T-helper 17 cell (primary cell): ENCODE results near the gene RAD51B. TPM values are rescaled to one million over a fixed set of nuclear protein-coding genes. Genes with fewer than 3 reads are reported as not detected.

Experiments
- ATAC-seq: fragments of 150-1000 bp; cut with Tn5 transposase; 2 replicates; pipeline ENCODE4 v1.10.0; 2021; ENCODE audit warnings: mild to moderate bottlenecking, moderate library complexity
- DNase-seq, 3 donors: peaks; one replicate each; pipeline versions ENCODE4 v3.0.0 to v3.0.0-alpha.2; 2020 to 2021
- H3K9me3 ChIP-seq: one replicate; pipeline ENCODE4 v1.7.0; 2013; ENCODE audit warnings: low read length, mild to moderate bottlenecking; ENCODE audit not compliant: control insufficient read depth, poor library complexity, severe bottlenecking
- H3K27ac Mint-ChIP-seq: one replicate; pipeline ENCODE4 v1.8.0; 2022; ENCODE audit warnings: mild to moderate bottlenecking, moderate library complexity, mixed read lengths
- H3K27me3 Mint-ChIP-seq: one replicate; pipeline ENCODE4 v1.8.0; 2022; ENCODE audit warnings: mixed read lengths
- H3K36me3 Mint-ChIP-seq: one replicate; pipeline ENCODE4 v1.8.0; 2022; ENCODE audit warnings: low read depth, mixed read lengths
- H3K4me1 Mint-ChIP-seq: one replicate; pipeline ENCODE4 v1.8.0; 2022; ENCODE audit warnings: mild to moderate bottlenecking, mixed read lengths
- H3K4me3 Mint-ChIP-seq: one replicate; pipeline ENCODE4 v1.8.0; 2022; ENCODE audit warnings: mild to moderate bottlenecking, moderate library complexity, mixed read lengths
- total RNA-seq, 4 donors: library from RNA in 2 of 4; stranded (reverse) in 2 of 4; gene quantifications; one replicate each; pipeline ENCODE4 v1.2.3 and lab custom pipeline; 2022 to 2026

RAD51B gene
- total RNA-seq, 2 donors from 2014 or later, result 17.0 to 20.7 TPM

GRCh38 chr14:67996235-67996634, 176.7 kb downstream of the RAD51B start:
- no peak overlapping the region for H3K27ac Mint-ChIP-seq
- DNase-seq (no peak), ATAC-seq (no peak)
- no peak overlapping the region for H3K4me3 Mint-ChIP-seq
- peaks cover 3% of the 10 kb centered on the region for H3K4me1 Mint-ChIP-seq
- H3K27me3 Mint-ChIP-seq, result no peaks in the 10 kb centered on the region
- no peaks in the 10 kb centered on the region for H3K9me3 ChIP-seq
- H3K36me3 Mint-ChIP-seq, result no peaks in the 10 kb centered on the region

DNA sequence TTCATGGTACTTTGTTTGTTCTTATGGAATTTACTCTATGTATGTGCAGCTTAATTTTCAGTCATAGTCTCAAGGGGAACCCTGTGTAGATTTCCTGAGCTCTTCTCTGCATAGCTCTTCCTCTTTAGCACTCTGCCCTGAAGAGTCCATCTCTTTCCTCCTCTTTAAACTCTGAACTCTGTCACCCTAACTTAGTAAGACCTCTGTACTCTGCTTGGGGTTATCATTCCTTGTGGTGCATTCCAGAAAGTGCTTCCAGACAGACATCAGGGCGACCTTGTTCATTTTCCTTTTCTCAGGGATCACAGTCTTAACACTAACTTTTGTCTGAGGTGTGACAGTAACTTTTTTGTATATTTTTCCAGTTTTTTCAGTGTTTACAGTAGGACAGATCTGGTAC, 179.3 kb downstream of the RAD51B start:
- ATAC-seq, result no peak

DNA sequence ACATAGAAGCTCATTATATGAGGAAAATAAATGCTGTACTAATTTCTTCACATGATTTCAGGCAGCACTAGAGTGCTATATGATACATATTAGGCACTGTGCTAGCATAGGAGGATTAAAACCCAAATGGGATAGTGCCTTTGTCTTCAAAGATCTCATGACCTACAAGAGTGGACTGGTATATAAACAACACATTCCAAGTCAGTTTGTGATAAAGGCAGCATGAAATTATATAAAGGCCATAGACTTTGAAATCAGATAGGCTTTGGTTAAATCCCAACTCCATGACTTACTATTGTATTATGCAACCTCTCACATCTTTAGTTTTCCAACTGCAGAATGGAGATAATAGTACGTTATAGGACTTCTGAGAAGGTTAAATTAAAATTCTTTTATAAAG, 179.7 kb downstream of the RAD51B start:
- no peak for ATAC-seq
- H3K36me3 Mint-ChIP-seq, result no peaks in the 10 kb centered on the region

More for the DNA sequence above, 179.3 kb downstream of the RAD51B start:
- Mint-ChIP-seq H3K4me3 (no peak overlapping the region), H3K4me1 (peaks cover 3% of the 10 kb centered on the region), H3K27ac (no peak overlapping the region), H3K36me3 (no peaks in the 10 kb centered on the region), H3K27me3 (no peaks in the 10 kb centered on the region)
- no peaks in the 10 kb centered on the region for H3K9me3 ChIP-seq
- no peak for DNase-seq

GRCh38 chr14:67999705-68000384, 180.3 kb downstream of the RAD51B start:
- ATAC-seq, result no peak
- H3K4me1 Mint-ChIP-seq, result peaks cover 3% of the 10 kb centered on the region
- H3K4me3 Mint-ChIP-seq, result no peak overlapping the region
- DNase-seq, result no peak
- H3K27me3 Mint-ChIP-seq, result no peaks in the 10 kb centered on the region
- no peaks in the 10 kb centered on the region for H3K36me3 Mint-ChIP-seq
- no peaks in the 10 kb centered on the region for H3K9me3 ChIP-seq
- no peak overlapping the region for H3K27ac Mint-ChIP-seq

More for the DNA sequence above, 179.7 kb downstream of the RAD51B start:
- H3K27me3 Mint-ChIP-seq, result no peaks in the 10 kb centered on the region
- H3K4me1 Mint-ChIP-seq, result peaks cover 3% of the 10 kb centered on the region
- DNase-seq, result no peak
- no peaks in the 10 kb centered on the region for H3K9me3 ChIP-seq
- H3K4me3 Mint-ChIP-seq, result no peak overlapping the region
- H3K27ac Mint-ChIP-seq, result no peak overlapping the region

DNA sequence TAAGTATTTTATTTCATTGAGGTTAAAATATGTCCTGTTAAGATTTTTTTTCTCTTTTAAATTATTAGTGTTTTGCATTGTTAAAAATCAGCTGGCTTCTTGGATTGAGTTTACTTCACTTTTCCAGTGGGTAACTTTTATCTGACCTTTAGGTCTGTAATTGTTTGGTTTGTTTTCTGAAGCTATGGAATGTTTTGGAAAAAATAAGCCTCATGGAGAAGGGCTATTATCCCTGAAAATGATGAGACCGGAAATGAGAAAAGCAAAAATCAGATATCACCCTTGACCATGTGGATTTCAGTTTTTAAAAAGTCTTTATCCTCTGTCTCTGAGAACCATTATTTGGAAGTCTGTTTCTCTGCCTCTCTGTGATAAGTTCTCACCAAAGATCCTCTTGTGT, 180.9 kb downstream of the RAD51B start:
- no peaks in the 10 kb centered on the region for H3K27me3 Mint-ChIP-seq
- H3K36me3 Mint-ChIP-seq, result no peaks in the 10 kb centered on the region
- H3K27ac Mint-ChIP-seq, result no peak overlapping the region
- H3K9me3 ChIP-seq, result no peaks in the 10 kb centered on the region
- no peak for ATAC-seq
- no peak for DNase-seq
- no peak overlapping the region for H3K4me3 Mint-ChIP-seq
- peaks cover 3% of the 10 kb centered on the region for H3K4me1 Mint-ChIP-seq

- Mint-ChIP-seq H3K4me1 (no peaks in the 10 kb centered on the region), H3K27ac (no peak overlapping the region), H3K36me3 (no peaks in the 10 kb centered on the region), H3K27me3 (no peaks in the 10 kb centered on the region), H3K4me3 (no peak overlapping the region)
- H3K9me3 ChIP-seq, result no peaks in the 10 kb centered on the region
- no peak for ATAC-seq
- no peak for DNase-seq
Measured at GRCh38 chr14:68008491-68008890, 188.9 kb downstream of the RAD51B start.

GRCh38 chr14:68011406-68012028, 191.9 kb downstream of the RAD51B start:
- DNase-seq (no peak), ATAC-seq (no peak)
- Mint-ChIP-seq H3K36me3 (peaks cover 2% of the 10 kb centered on the region), H3K4me1 (no peaks in the 10 kb centered on the region), H3K27ac (no peak overlapping the region), H3K27me3 (no peaks in the 10 kb centered on the region), H3K4me3 (no peak overlapping the region)
- no peaks in the 10 kb centered on the region for H3K9me3 ChIP-seq

- H3K27me3 Mint-ChIP-seq, result no peaks in the 10 kb centered on the region
- peaks cover 2% of the 10 kb centered on the region for H3K36me3 Mint-ChIP-seq
- H3K4me1 Mint-ChIP-seq, result no peaks in the 10 kb centered on the region
- no peak overlapping the region for H3K27ac Mint-ChIP-seq
- DNase-seq (no peak), ATAC-seq (no peak)
- no peak overlapping the region for H3K4me3 Mint-ChIP-seq
- no peaks in the 10 kb centered on the region for H3K9me3 ChIP-seq
Measured at GRCh38 chr14:68012871-68013270, 193.3 kb downstream of the RAD51B start.

DNA sequence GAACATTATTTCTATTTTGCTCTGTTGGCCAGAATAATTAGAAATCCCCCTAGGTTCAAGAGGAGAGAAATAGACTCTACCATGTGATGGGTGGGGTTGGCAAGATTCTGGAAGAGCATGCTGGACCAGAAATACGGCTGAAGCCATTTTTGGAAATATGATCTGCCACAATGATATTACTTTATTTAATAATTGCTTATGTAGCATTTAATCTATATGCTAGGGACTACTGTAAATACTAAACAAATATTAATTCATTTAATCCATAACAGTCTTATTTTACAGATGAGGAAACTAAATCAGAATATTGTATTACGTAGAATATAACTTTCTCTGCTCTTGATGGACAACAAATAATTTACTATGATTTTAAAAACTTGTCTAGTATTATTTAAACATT, 193.7 kb downstream of the RAD51B start:
- Mint-ChIP-seq H3K4me3 (no peak overlapping the region), H3K36me3 (peaks cover 2% of the 10 kb centered on the region), H3K4me1 (no peaks in the 10 kb centered on the region), H3K27me3 (no peaks in the 10 kb centered on the region), H3K27ac (no peak overlapping the region)
- ATAC-seq (no peak), DNase-seq (no peak)
- no peaks in the 10 kb centered on the region for H3K9me3 ChIP-seq

DNA sequence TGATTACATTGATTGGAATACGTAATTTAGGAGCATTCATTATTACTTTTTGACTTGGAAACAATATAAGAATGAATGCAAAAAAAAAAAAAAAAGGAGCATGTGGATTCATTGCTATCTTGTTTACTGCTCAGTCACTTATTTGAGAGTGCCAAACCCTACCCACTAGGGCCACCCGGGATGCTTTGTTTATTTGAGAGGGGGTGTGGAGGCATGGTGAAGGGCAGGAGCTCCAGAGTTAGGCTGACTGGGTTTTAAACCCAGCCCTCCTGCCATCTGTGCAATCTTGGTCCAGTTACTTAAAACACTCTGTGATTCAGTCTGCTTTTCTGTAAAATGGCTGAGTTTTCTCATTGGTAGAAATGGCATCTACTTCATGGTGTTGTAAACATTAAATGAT, 195.2 kb downstream of the RAD51B start:
- no peak overlapping the region for H3K27ac Mint-ChIP-seq
- no peaks in the 10 kb centered on the region for H3K9me3 ChIP-seq
- no peaks in the 10 kb centered on the region for H3K4me1 Mint-ChIP-seq
- H3K4me3 Mint-ChIP-seq, result no peak overlapping the region
- ATAC-seq (no peak), DNase-seq (no peak)
- no peaks in the 10 kb centered on the region for H3K27me3 Mint-ChIP-seq
- H3K36me3 Mint-ChIP-seq, result peaks cover 2% of the 10 kb centered on the region

DNA sequence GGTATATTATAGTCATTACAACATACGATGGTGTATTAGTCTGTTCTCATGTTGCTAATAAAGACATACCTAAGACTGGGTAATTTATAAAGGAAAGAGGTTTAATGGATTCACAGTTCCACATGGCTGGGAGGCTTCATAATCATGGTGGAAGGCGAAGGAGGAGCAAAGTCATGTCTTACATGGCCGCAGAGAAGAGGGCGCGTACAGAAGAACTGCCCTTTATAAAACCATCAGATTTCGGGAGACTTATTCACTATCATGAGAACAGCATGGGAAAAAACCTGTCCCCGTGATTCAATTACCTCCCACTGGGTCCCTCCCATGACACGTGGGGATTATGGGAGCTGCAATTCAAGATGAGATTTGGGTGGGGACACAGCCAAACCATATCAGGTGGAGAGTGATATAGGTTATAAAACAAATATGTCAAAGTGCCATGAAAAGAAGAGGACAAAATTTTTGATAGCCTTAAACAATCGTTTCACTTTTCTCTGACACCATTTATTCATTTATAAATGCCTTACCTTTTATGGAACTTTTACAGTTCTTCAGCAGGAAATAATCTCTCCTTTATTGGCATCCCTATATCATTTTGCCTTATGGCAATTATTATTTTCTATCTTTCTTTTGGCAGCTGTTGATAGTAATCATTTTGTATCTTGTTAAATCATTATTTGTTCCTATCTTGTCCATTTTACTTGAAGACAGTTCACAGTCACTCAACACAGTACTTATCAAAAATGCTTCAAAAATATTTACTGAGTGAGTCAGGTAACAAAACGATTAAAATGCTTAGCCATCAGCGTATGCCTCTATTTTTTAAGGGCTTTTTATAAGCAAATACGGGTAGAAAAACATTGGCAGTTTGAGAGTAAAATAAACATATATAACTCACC, 196.0 kb downstream of the RAD51B start:
- ATAC-seq (no peak), DNase-seq (no peak)
- peaks cover 2% of the 10 kb centered on the region for H3K36me3 Mint-ChIP-seq
- H3K4me3 Mint-ChIP-seq, result no peak overlapping the region
- no peaks in the 10 kb centered on the region for H3K27me3 Mint-ChIP-seq
- no peak overlapping the region for H3K27ac Mint-ChIP-seq
- H3K9me3 ChIP-seq, result no peaks in the 10 kb centered on the region
- no peaks in the 10 kb centered on the region for H3K4me1 Mint-ChIP-seq

DNA sequence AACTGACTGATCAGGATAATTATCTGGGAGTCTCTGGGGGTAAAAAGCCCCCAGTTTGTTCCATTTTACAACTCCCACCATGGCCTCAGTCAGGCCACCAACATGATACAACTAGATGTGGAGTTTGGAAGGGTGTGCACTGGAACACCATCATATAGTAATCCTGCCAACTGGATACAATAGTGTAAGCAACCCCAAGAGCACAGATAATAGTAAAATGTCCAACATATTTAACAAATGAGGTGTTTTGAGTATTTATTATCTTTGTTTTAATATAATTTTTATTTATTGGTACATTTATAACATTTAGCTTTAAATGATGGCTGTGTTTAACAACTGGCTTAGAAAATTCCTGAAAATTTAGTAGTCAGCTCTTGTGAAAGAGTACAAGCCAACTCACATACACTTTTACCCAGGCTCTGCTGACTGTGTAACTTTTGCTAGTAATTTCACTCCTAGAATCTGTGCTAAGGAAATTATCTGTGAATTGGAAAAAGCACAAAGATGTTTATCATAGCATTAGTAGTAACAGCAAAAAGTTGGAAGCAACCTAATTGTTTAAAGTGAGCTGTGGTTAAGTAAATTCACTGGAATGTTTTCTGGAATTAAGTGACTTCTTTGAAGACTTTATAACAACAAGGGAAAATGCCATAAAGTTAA, 196.8 kb downstream of the RAD51B start:
- no peak for ATAC-seq
- Mint-ChIP-seq H3K36me3 (peaks cover 2% of the 10 kb centered on the region), H3K4me3 (no peak overlapping the region), H3K27me3 (no peaks in the 10 kb centered on the region), H3K4me1 (no peaks in the 10 kb centered on the region), H3K27ac (no peak overlapping the region)
- no peak for DNase-seq
- H3K9me3 ChIP-seq, result no peaks in the 10 kb centered on the region

DNA sequence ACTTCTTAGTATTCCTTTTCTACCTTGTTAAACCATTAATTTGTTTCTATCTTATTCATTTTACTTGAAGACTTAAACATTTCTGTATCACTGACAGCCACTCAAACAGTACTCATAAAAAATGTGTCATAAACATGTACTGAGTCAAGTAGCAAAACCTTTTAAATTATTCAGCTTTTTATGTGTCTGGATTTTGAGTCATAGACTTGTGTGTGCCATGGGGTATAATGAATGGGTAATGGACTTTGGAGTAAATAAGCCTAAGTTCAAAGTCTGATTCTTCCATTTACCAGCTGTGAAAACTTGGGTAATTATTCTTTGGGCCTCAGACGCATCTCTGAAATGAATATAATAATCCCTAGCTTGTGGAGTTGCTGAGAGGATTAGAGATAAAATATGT, 199.0 kb downstream of the RAD51B start:
- no peak for ATAC-seq
- H3K27me3 Mint-ChIP-seq, result no peaks in the 10 kb centered on the region
- no peak overlapping the region for H3K27ac Mint-ChIP-seq
- no peaks in the 10 kb centered on the region for H3K4me1 Mint-ChIP-seq
- H3K9me3 ChIP-seq, result no peaks in the 10 kb centered on the region
- no peak for DNase-seq
- H3K36me3 Mint-ChIP-seq, result peaks cover 4% of the 10 kb centered on the region
- H3K4me3 Mint-ChIP-seq, result no peak overlapping the region
